PFSK-1 (cell line): ENCODE measurements around the gene PAK1.

Source experiments
- FOXP2 ChIP-seq: optimal IDR thresholded peaks from 2 replicates; pipeline ENCODE3; 2011; ENCODE audit warnings: borderline replicate concordance, control low read depth, inconsistent platforms; ENCODE audit not compliant: insufficient read depth; ENCODE audit errors: extremely low read length, extremely low read depth
- POLR2AphosphoS5 ChIP-seq: IDR thresholded peaks from 2 replicates; pipeline ENCODE4 v1.6.1; 2012; ENCODE audit warnings: low read depth, mild to moderate bottlenecking, control low read depth, low read length, moderate library complexity
- SIN3A ChIP-seq: IDR thresholded peaks from 2 replicates; pipeline ENCODE4 v1.6.1; 2012; ENCODE audit warnings: mild to moderate bottlenecking, low read length, moderate library complexity, borderline replicate concordance; ENCODE audit not compliant: insufficient read depth
- TAF1 ChIP-seq: IDR thresholded peaks from 2 replicates; pipeline ENCODE4 v1.6.1; 2012; ENCODE audit warnings: low read length, control low read depth, borderline replicate concordance; ENCODE audit not compliant: insufficient read depth
- TF ChIP-seq, protein P1 (sequence below), 2 experiments: IDR thresholded peaks; 2 replicates each; pipeline versions ENCODE4 v1.6.1 to v1.8.0; 2011 to 2012; ENCODE audit warnings: low read depth in 2 of 2, low read length in 2 of 2, control low read depth in 1 of 2, inconsistent platforms in 1 of 2, mild to moderate bottlenecking in 1 of 2, moderate library complexity in 1 of 2; ENCODE audit not compliant: insufficient read depth in 1 of 2

PAK1 gene

GRCh38 chr11:77410076-77410827 is 63.6 kb downstream of the PAK1 start:
- TF ChIP-seq, protein P1, sequence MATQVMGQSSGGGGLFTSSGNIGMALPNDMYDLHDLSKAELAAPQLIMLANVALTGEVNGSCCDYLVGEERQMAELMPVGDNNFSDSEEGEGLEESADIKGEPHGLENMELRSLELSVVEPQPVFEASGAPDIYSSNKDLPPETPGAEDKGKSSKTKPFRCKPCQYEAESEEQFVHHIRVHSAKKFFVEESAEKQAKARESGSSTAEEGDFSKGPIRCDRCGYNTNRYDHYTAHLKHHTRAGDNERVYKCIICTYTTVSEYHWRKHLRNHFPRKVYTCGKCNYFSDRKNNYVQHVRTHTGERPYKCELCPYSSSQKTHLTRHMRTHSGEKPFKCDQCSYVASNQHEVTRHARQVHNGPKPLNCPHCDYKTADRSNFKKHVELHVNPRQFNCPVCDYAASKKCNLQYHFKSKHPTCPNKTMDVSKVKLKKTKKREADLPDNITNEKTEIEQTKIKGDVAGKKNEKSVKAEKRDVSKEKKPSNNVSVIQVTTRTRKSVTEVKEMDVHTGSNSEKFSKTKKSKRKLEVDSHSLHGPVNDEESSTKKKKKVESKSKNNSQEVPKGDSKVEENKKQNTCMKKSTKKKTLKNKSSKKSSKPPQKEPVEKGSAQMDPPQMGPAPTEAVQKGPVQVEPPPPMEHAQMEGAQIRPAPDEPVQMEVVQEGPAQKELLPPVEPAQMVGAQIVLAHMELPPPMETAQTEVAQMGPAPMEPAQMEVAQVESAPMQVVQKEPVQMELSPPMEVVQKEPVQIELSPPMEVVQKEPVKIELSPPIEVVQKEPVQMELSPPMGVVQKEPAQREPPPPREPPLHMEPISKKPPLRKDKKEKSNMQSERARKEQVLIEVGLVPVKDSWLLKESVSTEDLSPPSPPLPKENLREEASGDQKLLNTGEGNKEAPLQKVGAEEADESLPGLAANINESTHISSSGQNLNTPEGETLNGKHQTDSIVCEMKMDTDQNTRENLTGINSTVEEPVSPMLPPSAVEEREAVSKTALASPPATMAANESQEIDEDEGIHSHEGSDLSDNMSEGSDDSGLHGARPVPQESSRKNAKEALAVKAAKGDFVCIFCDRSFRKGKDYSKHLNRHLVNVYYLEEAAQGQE (IDR thresholded peaks at IDR 0.05; ENCODE audit: insufficient read depth in 1 of 2, low read depth in 2 of 2, low read length in 2 of 2): no peak
- TF ChIP-seq POLR2AphosphoS5: no peak
- no peak for TF ChIP-seq TAF1
- TF ChIP-seq FOXP2: no peak

- TF ChIP-seq POLR2AphosphoS5 (no peak), TAF1 (no peak), SIN3A (no peak), FOXP2 (no peak)
- TF ChIP-seq, protein P1 (IDR thresholded peaks at IDR 0.05; ENCODE audit: insufficient read depth in 1 of 2, low read depth in 2 of 2, low read length in 2 of 2): no peak
Measured at GRCh38 chr11:77409046-77409445, 64.8 kb downstream of the PAK1 start.

DNA sequence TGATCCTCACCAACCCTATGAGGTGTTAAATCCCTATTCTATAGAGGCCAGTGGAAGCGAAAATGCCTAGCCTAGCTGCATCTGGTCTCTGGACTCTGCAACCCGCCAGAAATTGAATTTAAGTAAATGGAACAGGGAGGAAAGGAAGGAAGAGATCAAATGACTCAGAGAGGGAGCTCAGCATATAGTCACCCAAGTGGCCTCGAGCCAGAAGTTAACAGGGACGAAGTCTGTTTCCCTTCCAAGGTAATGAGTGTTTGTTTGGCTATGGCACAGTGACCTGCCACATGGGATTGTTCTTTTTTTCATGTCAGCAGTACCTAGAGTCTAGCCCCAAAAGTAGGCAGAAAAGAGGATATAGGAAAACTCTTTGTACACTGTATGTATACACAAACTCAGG is 66.3 kb downstream of the PAK1 start:
- peak; percentile 44; the same call in 1 of the 2 replicates for TF ChIP-seq POLR2AphosphoS5
- no peak for TF ChIP-seq TAF1
- no peak for TF ChIP-seq FOXP2
- TF ChIP-seq, protein P1 (IDR thresholded peaks at IDR 0.05; ENCODE audit: insufficient read depth in 1 of 2, low read depth in 2 of 2, low read length in 2 of 2): peak in 1 of 2 experiments; percentile 67; a peak in 1 of 4 replicates
- TF ChIP-seq SIN3A: 0 out of 2 replicates have a peak, but pooled peaks have one; percentile 36

- no peak for TF ChIP-seq POLR2AphosphoS5
- TF ChIP-seq, protein P1 (IDR thresholded peaks at IDR 0.05; ENCODE audit: insufficient read depth in 1 of 2, low read depth in 2 of 2, low read length in 2 of 2): no peak
- TF ChIP-seq SIN3A: no peak
Measured at GRCh38 chr11:77406396-77406795, 67.5 kb downstream of the PAK1 start.

DNA sequence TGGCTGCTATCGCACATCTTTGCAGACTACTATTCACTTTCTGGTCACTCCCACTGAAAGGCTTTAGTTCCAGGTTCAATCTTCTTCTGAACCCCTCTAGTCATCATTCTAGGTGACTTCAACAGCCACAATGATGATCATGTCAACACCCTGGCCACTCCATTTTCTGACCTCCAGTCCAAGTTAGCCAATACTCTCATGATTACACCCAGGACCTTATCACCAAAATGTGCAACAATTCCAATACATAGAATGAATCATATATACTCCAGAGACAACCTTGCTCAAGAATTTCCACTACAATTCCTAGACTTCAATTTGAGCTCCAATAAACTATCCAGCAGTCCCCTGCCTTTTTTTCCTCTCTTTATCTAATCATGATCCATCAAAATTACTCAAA is 70.7 kb downstream of the PAK1 start:
- no peak for TF ChIP-seq POLR2AphosphoS5
- TF ChIP-seq, protein P1 (IDR thresholded peaks at IDR 0.05; ENCODE audit: insufficient read depth in 1 of 2, low read depth in 2 of 2, low read length in 2 of 2): no peak
- no peak for TF ChIP-seq TAF1
- TF ChIP-seq SIN3A: no peak
- no peak for TF ChIP-seq FOXP2
